Natural killer cell treated with Interleukin-12 subunit alpha and Interleukin-12 subunit beta and Interleukin-15 and Interleukin-18, amount 100 ng/mL, for 72 hours (primary cell): ENCODE data around the gene TNIK. TPM values are rescaled to one million over a fixed set of nuclear protein-coding genes. Genes with fewer than 3 reads are reported as not detected.

Experiments used
- ATAC-seq, 2 donors: fragments of 150-1000 bp; cut with Tn5 transposase in 1 of 2; sonication (Bioruptor Pico), chemical (Tn5 transposase) in 1 of 2; 2 replicates each; pipeline ENCODE4 v1.10.0; 2021
- DNase-seq: peaks from one replicate; pipeline ENCODE4 v3.0.0; 2022; ENCODE audit warnings: low spot score
- H3K27ac Mint-ChIP-seq, 2 donors: 1 replicate in 1 of 2; 2 replicates in 1 of 2; pipeline ENCODE4 v1.8.0; 2022; ENCODE audit warnings: mixed read lengths in 2 of 2, mild to moderate bottlenecking in 1 of 2, moderate library complexity in 1 of 2
- H3K27me3 Mint-ChIP-seq, 2 donors: 1 replicate in 1 of 2; 2 replicates in 1 of 2; pipeline ENCODE4 v1.8.0; 2022; ENCODE audit warnings: mixed read lengths in 2 of 2
- H3K36me3 Mint-ChIP-seq: one replicate; pipeline ENCODE4 v1.8.0; 2022; ENCODE audit warnings: mixed read lengths
- H3K4me1 Mint-ChIP-seq, 2 donors: 1 replicate in 1 of 2; 2 replicates in 1 of 2; pipeline ENCODE4 v1.8.0; 2022; ENCODE audit warnings: low read depth in 2 of 2, mixed read lengths in 2 of 2, mild to moderate bottlenecking in 1 of 2
- H3K4me3 Mint-ChIP-seq: one replicate; pipeline ENCODE4 v1.8.0; 2022; ENCODE audit warnings: mixed read lengths
- H3K9me3 Mint-ChIP-seq: 2 replicates; pipeline ENCODE4 v1.8.0; 2022; ENCODE audit warnings: mixed read lengths
- total RNA-seq, 2 donors: library from RNA; stranded (reverse); gene quantifications; one replicate each; pipeline ENCODE4 v1.2.3, GENCODE V29; 2022

TNIK gene
- 10 to 100 TPM; 44.3 to 48.5 TPM for total RNA-seq

DNA sequence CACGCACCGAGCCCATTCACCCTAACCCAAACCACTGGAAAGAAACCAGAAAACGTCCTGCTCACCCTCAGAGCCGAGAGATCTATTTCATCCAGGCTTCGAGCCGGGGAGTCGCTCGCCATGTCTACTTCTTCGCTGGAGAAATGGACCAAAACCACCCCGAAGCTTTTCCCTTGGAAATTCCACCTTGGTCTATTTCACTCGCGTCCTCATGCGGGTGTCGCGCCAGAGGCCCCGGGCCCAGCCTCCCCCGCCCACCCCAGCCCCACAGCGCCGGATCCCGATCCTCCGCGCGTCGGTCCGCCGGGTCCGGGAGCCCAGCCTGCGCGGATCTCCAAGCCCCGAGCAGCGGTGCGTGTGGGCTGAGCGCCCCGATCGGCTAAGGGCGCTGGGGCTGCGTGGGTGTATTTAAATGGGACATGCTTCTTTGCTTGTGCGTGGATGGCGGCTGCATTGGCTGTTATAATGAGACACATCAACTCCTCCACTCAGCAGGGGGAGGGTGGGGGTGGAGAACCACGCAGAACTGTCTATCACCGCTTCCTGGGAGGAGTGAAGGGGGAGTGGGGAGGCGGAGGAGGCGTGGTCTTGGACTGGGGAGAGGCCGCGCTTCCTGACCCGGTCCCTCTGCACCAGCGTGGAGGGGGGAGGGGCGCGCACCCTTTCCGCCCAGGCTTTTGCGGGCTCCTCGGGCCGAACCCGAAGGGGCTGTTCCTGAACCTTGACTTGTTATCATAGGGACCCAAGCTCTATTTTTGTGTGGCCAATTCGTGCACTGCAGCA, at the start of gene TNIK:
Gene TNIK, minus strand, starts transcription at position 464 of the 783 bp plus-strand sequence. Its CDS starts 342 bp downstream, at position 122.
- peaks cover 41 to 60% of the 10 kb centered on the region in 2 donors for H3K4me1 Mint-ChIP-seq
- DNase-seq (peak; percentile 96), ATAC-seq (peak; percentile 96)
- H3K9me3 Mint-ChIP-seq: no peaks in the 10 kb centered on the region
- H3K4me3 Mint-ChIP-seq: peak within 1 kb of the TSS; percentile 100
- no peaks in the 10 kb centered on the region for H3K27me3 Mint-ChIP-seq
- H3K36me3 Mint-ChIP-seq: no peaks in the 10 kb centered on the region
- peak within 1 kb of the TSS; percentile 79 to 91 for H3K27ac Mint-ChIP-seq

DNA sequence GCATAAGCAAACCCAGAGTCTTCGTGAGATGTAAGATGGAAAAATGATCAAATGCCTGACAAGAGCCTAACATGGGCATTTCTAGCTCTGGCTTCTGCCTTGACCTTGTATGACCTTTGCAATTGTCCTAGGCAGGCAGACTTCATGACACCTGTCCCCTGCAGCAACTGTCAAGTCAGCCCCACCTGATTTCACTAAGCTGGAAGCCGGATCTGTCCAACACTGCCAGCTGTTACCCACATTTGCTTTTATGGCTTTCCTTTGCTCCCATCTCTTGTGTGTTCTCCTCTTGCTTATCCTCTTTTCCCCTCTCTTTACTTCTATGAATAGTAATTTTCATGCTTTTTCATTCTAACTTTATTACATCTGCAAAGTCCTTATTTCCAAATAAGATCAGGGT, 48.5 kb upstream of the TNIK start:
- ATAC-seq (no peak), DNase-seq (no peak)
- Mint-ChIP-seq H3K4me1 (no peaks in the 10 kb centered on the region), H3K27ac (no peak overlapping the region), H3K27me3 (no peaks in the 10 kb centered on the region), H3K9me3 (no peaks in the 10 kb centered on the region), H3K36me3 (no peaks in the 10 kb centered on the region), H3K4me3 (no peak overlapping the region)

DNA sequence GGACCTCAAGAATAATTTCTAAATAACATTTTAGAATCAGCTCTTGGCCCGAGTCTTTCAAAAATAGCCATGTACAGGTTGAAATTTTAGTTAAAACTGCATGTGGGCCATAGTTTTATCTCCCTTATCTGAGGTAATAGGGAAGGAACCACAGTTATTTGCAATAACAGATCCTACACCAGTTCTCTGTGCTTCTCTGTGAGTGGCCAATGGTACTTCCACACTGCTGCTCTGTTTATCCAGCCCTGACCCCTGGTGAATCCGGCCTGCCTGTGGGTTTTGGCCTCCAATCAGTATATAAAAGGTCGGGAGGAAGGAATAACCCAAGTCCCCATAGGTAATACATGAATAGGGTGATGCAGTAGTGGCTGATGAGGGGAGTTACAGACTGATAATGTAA, 48.0 kb upstream of the TNIK start:
- Mint-ChIP-seq H3K36me3 (no peaks in the 10 kb centered on the region), H3K4me1 (no peaks in the 10 kb centered on the region), H3K27me3 (no peaks in the 10 kb centered on the region), H3K4me3 (no peak overlapping the region), H3K9me3 (no peaks in the 10 kb centered on the region), H3K27ac (no peak overlapping the region)
- DNase-seq: no peak
- no peak for ATAC-seq

DNA sequence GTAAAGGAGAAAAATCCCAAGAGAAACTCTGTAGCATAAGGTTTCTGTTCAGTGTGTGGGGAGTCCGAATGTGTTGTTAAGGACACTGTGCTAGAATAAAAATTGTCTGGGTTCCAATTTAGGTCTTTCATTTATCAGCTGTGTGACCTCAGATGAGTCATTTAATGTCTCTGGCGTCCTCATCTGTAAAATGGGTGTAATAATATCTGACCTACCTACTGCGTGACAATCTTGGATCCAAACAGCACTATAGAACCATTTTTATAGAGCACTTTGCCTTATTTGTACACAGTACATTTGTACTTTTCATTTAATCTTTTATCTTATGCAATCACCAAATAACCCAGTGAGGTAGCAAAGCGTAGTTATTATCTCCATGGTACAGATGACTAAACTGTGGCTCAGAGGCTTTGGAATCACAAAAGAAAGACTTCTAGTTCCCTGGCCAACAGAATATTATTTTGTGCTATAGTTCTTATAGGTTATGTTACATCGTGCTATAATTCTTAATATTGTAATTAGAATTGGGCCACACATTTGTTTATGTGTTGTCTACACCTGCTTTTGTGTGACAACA, 46.6 kb upstream of the TNIK start:
- DNase-seq: no peak
- Mint-ChIP-seq H3K4me3 (no peak overlapping the region), H3K27ac (no peak overlapping the region), H3K4me1 (no peaks in the 10 kb centered on the region), H3K9me3 (no peaks in the 10 kb centered on the region), H3K36me3 (no peaks in the 10 kb centered on the region), H3K27me3 (no peaks in the 10 kb centered on the region)
- ATAC-seq: no peak

DNA sequence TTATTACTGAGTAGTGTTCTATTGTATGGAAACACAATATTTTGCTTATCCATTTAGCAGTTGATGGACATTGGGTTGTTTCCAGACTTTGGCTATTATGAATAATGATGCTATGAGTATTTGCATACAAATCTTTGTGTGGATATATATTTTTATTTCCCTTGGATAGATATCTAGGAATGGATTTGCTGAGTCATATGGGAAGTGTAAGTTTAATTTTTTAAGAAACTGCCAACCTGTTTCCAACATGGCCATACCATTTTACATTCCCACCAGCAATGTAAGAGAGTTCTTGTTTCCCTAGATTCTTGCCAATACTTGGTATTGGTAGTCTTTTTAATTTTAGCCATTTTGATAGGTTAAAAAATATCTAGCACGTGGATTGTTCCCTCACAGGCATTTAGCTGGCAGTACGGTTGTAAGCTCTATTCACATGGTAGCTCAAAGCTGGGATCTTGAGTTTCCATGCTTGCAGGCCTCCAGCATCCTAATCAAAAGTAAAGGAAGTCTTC, 45.7 kb upstream of the TNIK start:
- Mint-ChIP-seq H3K27me3 (no peaks in the 10 kb centered on the region), H3K4me3 (no peak overlapping the region), H3K36me3 (no peaks in the 10 kb centered on the region), H3K27ac (no peak overlapping the region), H3K4me1 (no peaks in the 10 kb centered on the region), H3K9me3 (no peaks in the 10 kb centered on the region)
- ATAC-seq (no peak), DNase-seq (no peak)

DNA sequence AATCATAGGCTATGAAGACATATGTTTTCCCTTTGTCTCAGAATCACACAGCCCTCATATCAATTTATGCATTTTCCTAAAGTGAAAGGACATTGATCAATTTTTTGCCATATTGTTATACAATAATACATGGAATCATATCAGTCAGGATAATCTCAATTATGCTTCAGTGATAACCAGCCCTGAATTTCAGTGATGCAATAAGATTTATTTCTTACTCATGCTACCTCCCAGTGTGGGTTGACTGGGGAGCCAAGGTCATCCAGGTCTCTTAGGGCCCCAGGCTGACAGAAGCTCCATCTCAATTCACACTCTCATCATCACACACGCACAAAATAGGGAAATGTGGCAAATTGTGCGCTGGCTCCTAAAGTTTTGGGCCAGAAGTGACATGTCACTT, 44.2 kb upstream of the TNIK start:
- no peaks in the 10 kb centered on the region for H3K36me3 Mint-ChIP-seq
- no peak for ATAC-seq

DNA sequence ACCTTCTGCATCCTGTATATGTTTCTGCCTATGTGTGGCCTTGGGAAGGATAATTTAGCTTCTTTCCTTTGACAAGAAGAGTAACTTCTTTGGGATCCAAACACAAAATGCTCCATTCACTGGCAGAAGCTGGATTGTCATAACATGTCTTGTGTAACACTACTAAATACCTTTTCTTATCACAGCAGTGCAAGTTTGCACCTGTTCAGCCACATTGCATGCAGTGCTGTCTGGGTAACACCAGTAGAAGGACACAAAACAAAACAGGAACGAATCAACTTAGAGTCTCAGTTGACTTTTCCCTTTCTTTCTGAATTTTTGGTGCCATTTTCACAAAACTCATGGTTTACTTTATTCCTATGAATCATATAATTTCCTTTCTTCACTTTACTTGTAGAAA, 43.6 kb upstream of the TNIK start:
- no peak for ATAC-seq
- no peak overlapping the region for H3K27ac Mint-ChIP-seq
- H3K4me3 Mint-ChIP-seq: no peak overlapping the region
- DNase-seq: no peak
- H3K27me3 Mint-ChIP-seq: no peaks in the 10 kb centered on the region
- H3K36me3 Mint-ChIP-seq: no peaks in the 10 kb centered on the region
- H3K9me3 Mint-ChIP-seq: no peaks in the 10 kb centered on the region
- H3K4me1 Mint-ChIP-seq: peaks cover 0 to 3% of the 10 kb centered on the region in 2 donors

More for the DNA sequence above, 44.2 kb upstream of the TNIK start:
- Mint-ChIP-seq H3K4me1 (peaks cover 0 to 3% of the 10 kb centered on the region in 2 donors), H3K4me3 (no peak overlapping the region), H3K27ac (no peak overlapping the region), H3K27me3 (no peaks in the 10 kb centered on the region), H3K9me3 (no peaks in the 10 kb centered on the region)
- DNase-seq: no peak

DNA sequence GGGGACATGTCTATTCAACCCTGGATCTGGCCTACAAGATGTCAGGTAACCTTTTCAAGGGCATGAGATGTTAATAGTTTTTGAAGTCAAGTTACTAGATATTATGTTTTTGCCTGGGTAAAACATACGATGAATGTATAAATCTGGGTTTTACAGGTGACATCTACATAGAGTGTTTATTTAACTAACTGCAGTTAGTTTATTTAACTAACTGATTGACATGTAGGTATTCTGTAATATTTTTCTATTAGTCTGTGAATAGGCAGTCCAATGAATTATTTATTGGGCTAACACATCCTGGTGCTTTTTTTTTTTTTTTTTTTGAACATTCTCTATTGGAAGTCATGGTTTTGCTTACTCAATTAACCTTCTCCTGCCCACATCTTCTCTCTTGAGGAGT, 38.7 kb upstream of the TNIK start:
- Mint-ChIP-seq H3K9me3 (no peaks in the 10 kb centered on the region), H3K27ac (no peak overlapping the region), H3K36me3 (peaks cover 6% of the 10 kb centered on the region), H3K27me3 (no peaks in the 10 kb centered on the region), H3K4me1 (peaks cover 19 to 21% of the 10 kb centered on the region in 2 donors), H3K4me3 (no peak overlapping the region)
- no peak for ATAC-seq
- no peak for DNase-seq

DNA sequence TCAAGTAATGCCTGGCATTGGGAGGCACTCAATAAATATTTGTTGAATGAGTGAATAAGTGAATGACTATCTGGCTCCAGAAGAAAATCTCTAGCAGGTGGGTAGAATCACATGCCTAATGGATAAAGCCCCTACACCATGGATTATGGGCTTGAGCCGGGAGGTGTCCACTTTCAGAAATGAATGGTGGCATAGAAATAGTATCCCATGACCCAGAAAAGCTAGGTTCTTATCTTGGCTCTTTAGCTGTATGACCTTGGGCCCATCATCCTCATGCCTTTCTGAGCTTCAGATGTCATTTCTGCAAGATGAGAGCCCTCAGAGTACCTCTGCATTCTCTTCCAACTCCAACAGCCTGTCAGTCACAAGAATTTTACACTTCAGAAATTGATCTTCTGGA, 37.3 kb upstream of the TNIK start:
- Mint-ChIP-seq H3K9me3 (no peaks in the 10 kb centered on the region), H3K27me3 (no peaks in the 10 kb centered on the region), H3K27ac (no peak overlapping the region), H3K4me3 (no peak overlapping the region), H3K36me3 (peaks cover 6% of the 10 kb centered on the region), H3K4me1 (peaks cover 25% of the 10 kb centered on the region in 2 donors)
- ATAC-seq (no peak), DNase-seq (no peak)

DNA sequence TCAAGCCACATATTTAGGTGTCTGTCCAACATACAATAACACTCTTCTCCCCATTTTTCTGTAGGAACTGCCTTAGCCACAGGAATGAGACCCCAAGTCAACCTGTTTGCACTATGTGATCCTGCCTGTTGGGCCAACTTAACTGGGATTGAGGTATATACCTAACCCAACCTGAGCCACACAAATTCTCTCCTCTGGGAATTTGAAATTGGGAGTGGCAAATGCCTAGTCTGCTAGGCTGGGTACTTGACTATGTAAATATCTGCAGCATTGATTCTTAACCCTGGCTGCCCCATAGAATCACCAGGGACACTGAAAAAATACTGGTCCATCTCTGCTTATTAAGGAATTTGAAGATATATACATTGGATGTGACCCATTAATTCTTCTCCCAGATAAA, 35.2 kb upstream of the TNIK start:
- no peak for ATAC-seq
- H3K27me3 Mint-ChIP-seq: no peaks in the 10 kb centered on the region
- no peak for DNase-seq
- H3K27ac Mint-ChIP-seq: peak overlapping the region; percentile 87 to 97
- H3K4me3 Mint-ChIP-seq: no peak overlapping the region
- peaks cover 35 to 42% of the 10 kb centered on the region in 2 donors for H3K4me1 Mint-ChIP-seq
- no peaks in the 10 kb centered on the region for H3K9me3 Mint-ChIP-seq
- peaks cover 6% of the 10 kb centered on the region for H3K36me3 Mint-ChIP-seq

DNA sequence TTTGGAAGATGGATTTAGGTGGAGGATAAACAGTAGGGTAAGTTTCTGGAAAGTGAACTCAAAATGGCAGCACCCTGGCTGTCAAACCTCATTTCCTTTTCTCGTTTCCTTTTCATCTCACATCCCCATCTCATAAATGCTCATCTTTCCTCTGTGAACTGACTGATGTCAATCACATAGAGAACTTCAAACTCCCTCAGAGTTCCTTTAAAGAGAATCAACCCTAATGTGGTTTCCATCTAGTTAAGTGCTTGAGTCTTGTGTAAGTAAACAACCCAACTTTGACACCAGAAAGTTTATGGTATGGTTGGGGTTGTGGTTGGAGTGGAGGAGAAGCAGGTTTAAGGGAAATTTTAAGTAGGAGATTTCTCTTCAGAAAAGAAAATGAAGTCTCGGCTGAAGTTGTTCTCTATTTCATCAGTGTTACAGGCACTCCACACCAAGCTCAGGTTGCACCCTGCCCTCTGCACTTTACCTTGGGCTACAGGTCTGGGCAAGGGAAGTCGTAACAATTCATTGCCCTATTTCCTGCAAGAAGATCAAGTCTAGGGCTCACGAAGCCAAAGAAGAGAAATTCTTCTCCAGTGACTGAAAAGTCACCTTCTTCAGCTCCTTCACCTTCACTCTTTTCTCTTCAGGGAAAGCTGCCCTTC, 34.4 kb upstream of the TNIK start:
- Mint-ChIP-seq H3K36me3 (peaks cover 6% of the 10 kb centered on the region), H3K4me3 (peak overlapping the region; percentile 71), H3K4me1 (peaks cover 36 to 42% of the 10 kb centered on the region in 2 donors), H3K27me3 (no peaks in the 10 kb centered on the region), H3K9me3 (no peaks in the 10 kb centered on the region), H3K27ac (peak overlapping the region; percentile 87 to 97)
- DNase-seq (no peak), ATAC-seq (peak; percentile 64 to 75)

DNA sequence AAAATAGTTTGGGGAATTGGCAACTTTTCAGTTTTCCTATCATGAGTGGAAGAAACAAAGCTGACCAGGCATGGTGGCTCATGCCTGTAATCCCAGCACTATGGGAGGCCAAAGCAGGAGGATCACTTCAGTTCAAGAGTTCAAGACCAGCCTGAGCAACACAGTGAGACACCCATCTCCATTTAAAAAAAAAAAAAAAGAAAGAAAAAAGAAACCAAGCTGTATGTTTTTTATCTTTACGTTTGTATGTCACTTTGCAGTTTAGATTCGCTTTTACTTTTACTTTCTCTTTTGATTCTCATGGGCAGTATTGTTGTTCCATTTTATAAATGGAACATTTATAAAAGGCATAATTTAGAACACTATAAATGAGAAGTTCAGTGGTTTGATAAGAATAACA, 31.2 kb upstream of the TNIK start:
- Mint-ChIP-seq H3K27me3 (no peaks in the 10 kb centered on the region), H3K4me3 (peak overlapping the region; percentile 85), H3K4me1 (peaks cover 35 to 42% of the 10 kb centered on the region in 2 donors), H3K9me3 (no peaks in the 10 kb centered on the region), H3K27ac (peak overlapping the region; percentile 89 to 97), H3K36me3 (peaks cover 6% of the 10 kb centered on the region)
- ATAC-seq (peak; percentile 48 to 82), DNase-seq (no peak)

DNA sequence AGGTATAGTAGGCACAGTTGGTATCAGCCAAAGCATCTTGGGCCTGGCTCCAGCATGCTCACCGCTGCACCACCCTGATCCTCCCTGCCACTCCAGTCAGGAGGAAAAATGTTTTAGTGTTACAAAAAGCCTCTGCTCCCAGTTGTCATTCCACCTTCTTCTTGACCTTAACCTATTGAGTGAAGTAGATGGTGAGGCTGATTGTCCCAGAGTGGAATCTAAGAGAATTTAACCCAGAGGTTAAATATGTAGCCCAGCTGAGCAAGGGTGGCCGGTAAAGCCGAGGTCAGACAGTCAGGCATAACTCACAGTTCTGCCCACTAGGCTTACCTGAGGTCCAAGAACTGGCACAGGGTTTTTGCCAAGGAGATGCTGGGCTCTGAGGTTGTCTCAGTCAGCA, 30.7 kb upstream of the TNIK start:
- peak in 1 of 2 donors; percentile 45 for ATAC-seq
- Mint-ChIP-seq H3K27me3 (no peaks in the 10 kb centered on the region), H3K36me3 (peaks cover 6% of the 10 kb centered on the region), H3K9me3 (no peaks in the 10 kb centered on the region), H3K4me3 (peak overlapping the region; percentile 85), H3K27ac (peak overlapping the region; percentile 89 to 97), H3K4me1 (peaks cover 35 to 42% of the 10 kb centered on the region in 2 donors)
- no peak for DNase-seq

DNA sequence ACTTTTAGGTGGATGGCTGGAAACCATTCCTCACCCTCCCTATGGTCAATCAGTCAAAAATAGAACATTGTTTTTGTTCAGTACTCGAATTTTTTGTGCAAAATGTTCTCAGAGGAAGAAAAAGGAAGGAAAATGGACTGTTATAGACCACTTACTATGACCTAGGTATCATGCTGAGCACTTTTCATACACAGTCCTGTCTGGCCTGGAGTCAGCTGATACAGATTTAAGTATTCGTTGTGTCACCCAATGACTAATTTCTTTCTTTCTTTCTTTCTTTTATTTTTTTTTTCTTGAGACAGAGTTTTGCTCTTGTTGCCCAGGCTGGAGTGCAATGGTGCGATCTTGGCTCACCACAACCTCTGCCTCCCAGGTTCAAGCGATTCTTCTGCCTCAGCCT, 29.1 kb upstream of the TNIK start:
- Mint-ChIP-seq H3K36me3 (peaks cover 4% of the 10 kb centered on the region), H3K4me3 (no peak overlapping the region), H3K27ac (no peak overlapping the region), H3K9me3 (no peaks in the 10 kb centered on the region), H3K27me3 (no peaks in the 10 kb centered on the region), H3K4me1 (peaks cover 21 to 27% of the 10 kb centered on the region in 2 donors)
- DNase-seq (no peak), ATAC-seq (peak in 1 of 2 donors; percentile 53)
